HG03442 (cell line): Measurements from ENCODE around the gene KRT86.
"Not testable (repeated sequence)": the region's sequence is repeated elsewhere in the genome, so short reads cannot be mapped to it uniquely, and the experiment has no call there.

Experiments
- ATAC-seq: cut with Tn5 transposase; IDR thresholded peaks from one replicate; pipeline ENCODE4 v1.9.1; 2021; ENCODE audit warnings: mild to moderate bottlenecking, moderate library complexity; ENCODE audit not compliant: unreplicated experiment

Gene KRT86

DNA sequence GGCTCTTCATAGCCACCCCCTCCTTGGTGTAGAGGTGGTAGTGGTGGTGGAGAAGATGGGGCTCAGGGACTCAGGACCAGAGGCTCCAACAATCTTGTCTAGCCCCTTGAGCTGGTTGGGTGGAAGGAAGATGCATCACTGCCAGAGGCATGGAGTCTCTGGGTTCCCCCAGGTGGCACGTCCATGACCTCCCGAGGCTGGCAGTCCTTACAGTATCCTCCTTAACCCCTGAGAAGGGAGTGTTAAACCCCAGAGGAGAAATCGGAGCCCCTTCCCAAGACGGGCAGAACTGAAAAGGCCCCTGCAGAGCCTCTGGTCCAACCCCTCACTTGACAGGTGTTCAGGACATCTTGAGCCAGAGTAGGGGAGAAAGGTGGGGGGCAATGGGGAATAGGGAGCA, 37.6 kb downstream of the KRT86 start:
- no peak for ATAC-seq

DNA sequence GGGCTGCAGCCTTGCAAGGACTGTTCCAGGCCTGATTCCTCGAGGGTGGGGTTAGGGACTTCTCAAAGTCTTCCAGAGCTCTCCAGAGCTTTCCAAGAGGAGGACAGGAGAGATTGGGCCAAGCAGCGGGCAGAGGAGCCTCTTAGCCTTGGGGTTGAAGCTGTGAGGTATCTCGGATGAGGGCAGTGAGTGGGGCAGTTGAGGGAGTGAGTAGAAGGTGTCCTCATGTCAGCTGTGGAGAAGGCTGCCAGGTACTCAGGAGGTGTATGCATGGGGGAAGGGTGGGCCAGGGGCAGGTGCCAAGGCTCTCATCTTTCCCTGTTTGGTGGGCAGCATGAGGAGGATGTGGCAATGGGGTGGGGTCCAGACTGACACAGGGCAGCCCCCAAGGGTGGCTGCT, 39.0 kb downstream of the KRT86 start:
- ATAC-seq: no peak

GRCh38 chr12:52313926-52314325, 39.5 kb downstream of the KRT86 start:
- ATAC-seq: no peak

- ATAC-seq: no peak
Observed at GRCh38 chr12:52314511-52314910, 40.1 kb downstream of the KRT86 start.

- ATAC-seq: not testable (repeated sequence)
Observed at GRCh38 chr12:52315721-52316120, 41.3 kb downstream of the KRT86 start.

GRCh38 chr12:52316290-52316689, 41.8 kb downstream of the KRT86 start:
- ATAC-seq: no peak

DNA sequence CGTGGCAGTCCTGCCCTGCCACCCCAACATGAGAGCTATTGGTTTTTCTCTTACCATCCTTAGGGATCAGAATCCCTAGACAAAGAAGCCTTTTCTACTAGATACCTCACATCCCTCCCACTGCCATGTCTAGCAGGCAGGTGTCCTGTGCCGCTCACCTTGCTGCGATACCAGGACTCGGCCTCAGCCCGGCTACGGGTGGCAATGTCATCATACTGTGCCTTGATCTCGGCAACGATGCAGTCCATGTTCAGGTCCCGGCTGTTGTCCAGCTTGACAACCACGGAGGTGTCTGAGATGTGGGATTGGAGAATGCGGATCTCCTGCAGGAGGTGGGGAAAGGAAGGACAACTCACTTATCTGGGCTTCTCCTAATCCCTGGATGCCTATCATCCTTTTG, 42.3 kb downstream of the KRT86 start:
- ATAC-seq: no peak

DNA sequence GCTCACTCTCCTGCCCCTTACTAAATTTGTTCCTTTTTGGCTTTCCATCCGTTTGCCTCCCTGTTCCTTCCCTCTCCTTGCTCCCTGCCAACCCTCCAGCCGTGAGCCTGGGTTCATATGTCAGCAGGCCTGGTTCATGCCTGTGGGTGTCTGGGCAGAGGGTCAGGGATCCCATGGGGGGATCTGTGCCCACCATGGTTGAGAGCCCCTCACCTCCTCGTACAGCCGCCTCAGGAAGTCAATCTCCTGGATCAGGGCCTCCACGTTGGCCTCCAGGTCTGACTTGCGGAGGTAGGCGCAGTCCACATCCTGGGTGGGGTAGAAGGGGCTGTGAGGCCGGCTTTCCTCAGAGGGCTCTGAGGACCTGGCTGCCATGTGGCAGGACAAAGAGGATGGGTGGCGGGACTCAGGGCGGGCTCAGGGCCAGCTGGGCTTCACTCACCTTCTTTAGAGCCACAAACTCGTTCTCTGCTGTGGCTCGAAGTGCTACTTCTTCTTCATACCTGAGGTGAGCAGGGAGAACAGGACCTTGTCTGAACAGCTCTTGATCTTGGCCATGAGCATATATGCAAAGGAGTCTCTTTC, 43.1 kb downstream of the KRT86 start:
- ATAC-seq: no peak

DNA sequence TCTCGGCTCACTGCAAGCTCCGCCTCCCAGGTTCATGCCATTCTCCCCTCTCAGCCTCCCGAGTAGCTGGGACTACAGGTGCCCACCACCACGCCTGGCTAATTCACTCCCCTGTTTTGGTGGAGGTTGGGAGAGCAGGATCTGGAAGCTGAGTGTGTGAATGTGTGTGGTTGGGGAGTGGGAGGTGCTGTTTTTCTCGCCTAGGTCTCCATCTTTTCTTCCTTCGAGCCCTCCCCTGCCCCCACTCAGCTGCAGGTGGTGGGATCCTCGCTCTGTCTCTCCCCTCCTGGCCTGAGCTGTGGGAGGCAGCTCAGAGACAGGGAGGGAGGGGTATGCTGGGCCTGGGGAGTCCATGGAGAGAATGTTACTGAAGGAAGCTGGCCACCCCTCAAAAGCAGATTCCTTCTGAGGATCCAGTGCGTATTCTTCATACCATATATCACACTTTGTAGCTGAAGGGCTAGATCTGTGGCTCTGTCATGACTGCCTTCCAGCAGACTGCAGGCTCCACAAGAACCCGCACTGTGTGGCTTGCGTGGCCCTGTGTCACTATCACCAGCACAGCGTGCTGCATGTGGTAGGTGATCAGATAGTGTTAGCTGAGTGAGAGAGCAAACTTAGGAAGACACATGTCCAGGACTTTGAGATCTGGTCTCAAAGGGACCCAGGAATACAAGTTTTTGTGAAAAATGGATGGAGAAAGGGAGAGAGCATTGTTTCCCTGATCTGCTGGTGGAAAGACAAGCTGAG, 44.0 kb downstream of the KRT86 start:
- no peak for ATAC-seq

- no peak for ATAC-seq
Observed at GRCh38 chr12:52319097-52319496, 44.7 kb downstream of the KRT86 start.

DNA sequence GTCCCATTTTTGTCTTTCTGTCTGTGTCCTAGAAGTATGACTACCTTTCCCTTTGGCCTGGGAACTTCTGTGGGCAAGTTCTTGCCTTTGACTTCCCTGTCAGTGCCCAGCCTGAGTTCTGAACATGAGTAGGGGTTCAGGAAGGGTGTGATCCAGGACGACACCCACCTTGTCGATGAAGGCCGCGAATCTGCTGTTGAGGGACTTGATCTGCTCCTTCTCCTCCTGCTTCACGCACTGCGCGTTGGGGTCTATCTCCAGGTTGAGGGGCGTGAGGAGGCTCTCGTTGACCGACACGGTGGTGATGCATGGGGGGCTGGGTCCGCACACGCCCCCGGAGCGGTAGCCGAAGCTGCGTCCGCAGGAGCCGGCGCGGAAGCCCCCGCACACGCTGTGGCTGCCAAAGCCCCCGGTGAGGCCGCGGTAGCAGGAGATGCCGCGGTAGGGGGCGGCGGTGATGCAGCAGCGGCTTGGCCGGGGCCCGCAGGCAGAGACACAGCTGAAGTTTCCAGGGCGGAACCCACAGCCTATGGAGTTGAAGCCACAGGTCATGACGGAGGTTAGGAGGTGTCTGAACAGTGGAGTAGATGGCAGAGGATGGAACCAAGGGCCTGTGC, 46.4 kb downstream of the KRT86 start, which contains the start of gene KRT83:
Gene KRT83 (minus strand): TSS at position 615 of the 617 bp plus-strand sequence. CDS start 63 bp downstream, at position 552.
- no peak for ATAC-seq

DNA sequence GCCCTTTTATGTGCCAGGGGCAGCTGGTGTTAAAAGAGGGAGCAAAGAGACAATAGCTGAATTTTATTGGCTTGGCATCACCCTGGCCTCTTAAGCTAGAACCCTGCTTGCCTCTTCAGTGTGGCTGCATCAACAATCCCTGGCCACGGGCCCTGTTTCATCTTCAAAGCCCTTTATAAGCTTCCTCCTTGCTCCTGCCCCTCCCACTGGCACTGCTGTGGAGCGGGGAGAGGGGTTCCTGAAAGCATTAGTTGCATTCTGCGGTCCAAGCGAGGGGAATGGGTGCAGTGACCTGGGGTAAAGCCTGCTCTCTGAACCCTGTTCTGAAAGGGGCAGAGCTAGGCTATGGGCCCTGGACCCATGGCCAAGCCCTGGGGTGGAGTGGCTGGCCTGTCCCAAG, 47.0 kb downstream of the KRT86 start:
- no peak for ATAC-seq

GRCh38 chr12:52322069-52322468, 47.6 kb downstream of the KRT86 start:
- ATAC-seq: no peak

DNA sequence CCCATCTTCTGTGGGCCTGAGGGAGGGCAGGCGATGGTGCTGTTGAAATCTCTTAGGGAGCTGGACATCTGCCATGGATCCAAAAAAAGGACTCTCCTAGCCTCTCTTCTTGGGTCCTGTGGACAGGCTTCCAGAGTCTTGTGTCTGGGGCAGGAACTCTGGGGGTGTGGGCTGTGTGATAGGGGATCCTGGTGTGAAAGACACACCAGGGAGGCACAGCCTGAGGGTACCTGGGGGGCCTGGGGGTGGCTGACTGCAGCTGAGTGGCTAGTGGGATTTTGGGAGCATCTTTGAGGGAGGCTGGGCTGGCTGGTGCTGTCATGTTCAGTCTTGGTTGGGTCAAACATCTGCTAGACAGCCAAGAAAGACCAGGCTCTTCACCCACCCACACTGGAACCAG, 48.6 kb downstream of the KRT86 start:
- no peak for ATAC-seq

DNA sequence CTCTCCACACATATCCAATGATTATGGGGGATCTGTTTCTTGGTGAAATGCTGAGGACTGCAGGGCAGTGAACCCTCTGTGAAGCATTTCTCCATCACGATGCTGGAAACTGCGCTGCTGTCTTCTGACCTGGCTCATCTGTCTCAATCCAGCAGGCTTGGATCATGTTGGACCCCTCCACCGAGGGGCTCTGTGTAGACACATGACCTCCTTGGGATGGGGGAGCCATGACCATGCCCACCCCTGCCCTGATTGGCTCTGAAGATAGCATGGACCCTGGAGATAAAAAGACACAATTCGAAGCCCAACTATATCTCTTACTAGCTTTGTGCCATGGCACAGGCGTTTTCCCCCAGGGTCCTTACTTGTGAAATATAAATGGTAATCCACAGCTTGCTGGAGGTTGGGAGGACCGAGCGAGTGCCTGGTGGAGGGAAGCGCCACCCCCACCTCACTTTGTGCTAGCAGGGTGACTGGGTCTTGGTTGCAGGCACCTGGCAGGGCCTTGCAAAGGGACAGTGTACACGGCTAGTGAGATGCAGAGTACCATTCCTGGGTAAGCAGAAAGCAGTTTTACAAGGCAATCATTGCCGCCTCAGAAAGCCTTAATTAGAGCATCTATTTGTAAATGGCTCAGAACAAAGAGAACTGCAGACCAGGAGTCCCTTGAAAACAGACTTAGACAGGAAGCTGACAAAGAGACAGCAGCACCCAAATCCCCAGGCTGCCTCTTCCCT, 49.1 kb downstream of the KRT86 start:
- ATAC-seq: no peak

DNA sequence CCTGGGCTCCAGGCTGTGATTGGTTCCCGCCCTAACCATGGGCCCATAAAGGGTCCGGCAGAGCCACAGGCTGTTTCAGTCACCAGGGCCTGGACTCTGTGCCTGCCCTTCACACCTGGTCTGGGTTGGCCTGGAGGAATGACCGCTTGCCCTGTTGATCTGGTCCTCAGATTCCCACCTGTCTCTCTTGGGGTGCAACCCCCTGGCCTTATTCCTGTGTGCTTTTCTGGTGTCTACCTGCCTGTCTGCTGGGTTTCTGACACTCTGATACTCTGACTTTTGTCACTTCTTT, 49.7 kb downstream of the KRT86 start:
- ATAC-seq: no peak

GRCh38 chr12:52327052-52327829, 52.8 kb downstream of the KRT86 start:
- peak; percentile 81 for ATAC-seq

DNA sequence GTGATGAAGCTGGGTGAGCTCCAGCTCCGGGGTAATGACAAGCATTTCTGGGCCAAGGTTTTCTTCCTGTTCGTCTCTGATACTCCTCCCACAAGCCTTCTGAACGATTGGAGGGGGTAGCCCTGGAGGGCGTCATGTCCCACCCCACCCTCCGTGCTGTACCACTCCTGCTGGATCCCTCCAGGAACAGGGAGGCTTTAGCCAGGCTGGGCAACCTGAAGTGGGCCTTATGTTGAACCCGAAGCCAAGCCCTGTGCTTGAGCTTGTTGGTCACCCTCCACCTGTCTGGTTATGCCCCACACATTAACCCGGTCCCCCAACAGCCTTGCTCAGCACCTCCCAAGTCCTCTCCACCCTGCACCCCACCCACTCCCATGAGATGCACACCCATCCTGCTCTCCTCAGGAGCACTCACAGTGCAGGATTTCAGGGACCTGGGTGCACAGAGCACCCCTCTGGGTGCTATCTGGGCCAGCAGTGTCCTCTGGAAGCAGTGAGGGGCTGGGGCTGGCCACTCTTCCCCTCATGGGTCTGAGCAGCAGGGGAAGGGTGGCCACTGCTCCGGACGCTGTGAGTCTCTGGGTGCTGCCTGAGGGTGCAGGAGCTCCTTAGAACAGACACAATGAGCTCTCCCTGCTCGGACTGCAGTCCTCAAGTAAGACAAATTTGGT, 53.5 kb downstream of the KRT86 start:
- ATAC-seq: no peak

- no peak for ATAC-seq
Observed at GRCh38 chr12:52331039-52331438, 56.6 kb downstream of the KRT86 start.

- ATAC-seq: no peak
Observed at GRCh38 chr12:52331833-52332232, 57.4 kb downstream of the KRT86 start.
